ENCODE measurements around the gene FMO1.

The FMO1 gene

DNA sequence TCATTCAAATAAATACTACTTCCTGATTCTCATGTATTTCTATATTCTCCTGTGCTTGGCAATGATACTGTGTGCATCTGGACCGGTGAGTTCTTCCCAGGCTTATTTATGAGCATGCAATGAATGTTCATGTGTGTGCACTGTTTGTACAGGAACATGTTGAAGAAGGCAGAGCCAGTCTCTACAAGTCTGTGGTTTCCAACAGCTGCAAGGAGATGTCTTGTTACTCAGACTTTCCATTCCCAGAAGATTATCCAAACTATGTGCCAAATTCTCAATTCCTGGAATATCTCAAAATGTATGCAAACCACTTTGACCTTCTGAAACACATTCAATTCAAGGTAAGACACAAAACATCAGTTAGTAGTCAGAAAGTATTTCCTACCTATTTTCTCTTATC, 19.1 kb downstream of the FMO1 start:
- no peak for TF ChIP-seq CTCF (IDR thresholded peaks at IDR 0.05)

DNA sequence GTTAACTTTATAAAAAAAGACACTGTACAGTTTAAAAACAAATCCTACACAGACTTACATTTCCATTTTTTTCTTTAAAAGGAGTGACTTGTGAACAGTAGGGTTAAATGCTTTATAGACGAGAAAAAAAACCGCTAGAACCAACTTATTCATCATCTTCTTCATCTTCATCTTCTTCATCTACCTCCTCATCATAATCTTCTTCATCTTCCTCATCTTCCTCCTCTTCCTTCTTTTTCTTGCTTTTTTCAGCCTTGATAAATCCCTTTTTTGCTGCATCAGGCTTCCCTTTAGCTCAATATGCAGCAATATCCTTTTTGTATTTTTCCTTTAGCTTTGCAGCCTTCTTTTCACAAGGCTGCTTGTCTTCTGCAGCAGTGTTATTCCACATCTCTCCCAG, 22.5 kb downstream of the FMO1 start:
- TF ChIP-seq CTCF (IDR thresholded peaks at IDR 0.05), result no peak

GRCh38 chr1:171277534-171277933, 29.2 kb downstream of the FMO1 start:
- no peak for TF ChIP-seq CTCF (IDR thresholded peaks at IDR 0.05)

- no peak for TF ChIP-seq CTCF (IDR thresholded peaks at IDR 0.05)
These were observed 30.9 kb downstream of the FMO1 start for GRCh38 chr1:171279234-171279633.

DNA sequence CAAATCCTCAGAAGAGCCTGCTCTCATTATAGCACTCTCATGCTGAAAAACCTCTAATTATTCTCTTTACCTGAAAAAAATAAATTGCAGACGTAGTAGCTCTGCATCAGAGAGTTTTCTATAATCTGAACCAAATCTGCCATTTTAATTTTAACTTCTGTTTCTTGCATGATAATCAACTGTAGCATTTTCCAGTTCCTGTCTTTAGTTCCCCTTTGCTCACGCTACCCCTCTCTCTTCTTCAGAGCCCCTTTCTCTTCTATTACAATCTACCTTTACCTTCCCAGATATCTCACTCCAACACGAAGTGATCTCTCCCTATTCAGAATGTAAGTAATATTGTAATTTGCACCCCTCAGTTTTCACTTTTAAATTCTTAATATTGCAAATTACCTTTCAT, 31.4 kb downstream of the FMO1 start:
- TF ChIP-seq CTCF (IDR thresholded peaks at IDR 0.05), result no peak

DNA sequence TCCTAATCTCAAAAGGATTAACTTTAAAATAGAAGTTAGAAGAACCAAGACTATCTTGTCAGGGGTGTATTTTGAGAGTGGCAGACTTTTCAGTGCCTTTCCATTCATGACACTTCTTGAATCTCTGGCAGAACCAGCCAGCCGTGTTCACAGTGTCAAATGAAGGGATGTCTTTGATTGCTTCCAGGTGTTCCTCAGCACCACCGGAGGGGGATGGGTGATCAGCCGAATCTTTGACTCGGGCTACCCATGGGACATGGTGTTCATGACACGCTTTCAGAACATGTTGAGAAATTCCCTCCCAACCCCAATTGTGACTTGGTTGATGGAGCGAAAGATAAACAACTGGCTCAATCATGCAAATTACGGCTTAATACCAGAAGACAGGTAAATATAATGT, 32.3 kb downstream of the FMO1 start:
- TF ChIP-seq CTCF (IDR thresholded peaks at IDR 0.05), result no peak

GRCh38 chr1:171286032-171286705, 37.9 kb downstream of the FMO1 start:
- no peak for TF ChIP-seq CTCF (IDR thresholded peaks at IDR 0.05)

DNA sequence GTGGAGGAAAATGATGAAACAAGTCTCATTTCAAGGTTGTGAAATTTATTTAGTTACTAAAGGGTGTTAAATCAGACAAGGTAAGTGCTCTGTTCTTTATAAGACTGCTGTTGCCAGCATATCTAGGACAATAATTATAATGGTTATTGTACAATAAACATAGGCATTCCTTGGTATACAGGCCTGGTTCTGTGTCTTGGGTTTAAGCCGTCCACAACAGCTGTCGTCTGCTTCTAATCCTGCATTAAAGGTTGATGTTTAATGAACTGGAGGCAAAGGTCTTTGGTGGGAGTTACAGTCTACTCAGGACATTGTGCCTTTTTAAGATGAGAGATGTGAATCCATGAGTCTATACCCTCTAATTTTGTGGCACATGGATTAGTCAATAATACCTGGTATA, 42.3 kb downstream of the FMO1 start:
- TF ChIP-seq CTCF (IDR thresholded peaks at IDR 0.05), result no peak

Data from LNCAP (cell line).